Measurements from ENCODE around the gene KRT5. TPM values are rescaled to one million over a fixed set of nuclear protein-coding genes. Genes with fewer than 3 reads are reported as not detected.

The KRT5 gene
- total and polyA plus RNA-seq, 2 experiments from 2014 or later: not detected

DNA sequence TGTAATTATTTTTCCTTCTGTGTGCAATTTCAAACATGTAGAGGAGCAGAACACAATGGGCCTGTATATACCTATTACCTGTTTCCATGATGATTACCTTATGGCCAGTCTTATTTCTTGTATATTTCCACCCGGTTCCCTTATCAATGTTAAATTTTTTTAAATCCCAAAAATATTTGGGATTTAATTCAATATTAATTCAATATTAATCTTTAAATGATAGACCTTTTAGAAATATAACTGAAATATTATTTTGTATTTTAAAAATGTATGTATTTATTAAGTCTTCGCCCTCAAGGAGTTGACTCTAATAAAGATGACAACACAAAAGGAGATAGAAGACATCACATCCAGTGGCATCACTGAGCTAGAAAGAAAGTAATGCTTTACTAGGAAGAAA is 46.0 kb downstream of the KRT5 start (continued):
- TF ChIP-seq POLR2AphosphoS5 (IDR thresholded peaks at IDR 0.05; ENCODE audit: low read depth): no peak
- TF ChIP-seq, protein P1, sequence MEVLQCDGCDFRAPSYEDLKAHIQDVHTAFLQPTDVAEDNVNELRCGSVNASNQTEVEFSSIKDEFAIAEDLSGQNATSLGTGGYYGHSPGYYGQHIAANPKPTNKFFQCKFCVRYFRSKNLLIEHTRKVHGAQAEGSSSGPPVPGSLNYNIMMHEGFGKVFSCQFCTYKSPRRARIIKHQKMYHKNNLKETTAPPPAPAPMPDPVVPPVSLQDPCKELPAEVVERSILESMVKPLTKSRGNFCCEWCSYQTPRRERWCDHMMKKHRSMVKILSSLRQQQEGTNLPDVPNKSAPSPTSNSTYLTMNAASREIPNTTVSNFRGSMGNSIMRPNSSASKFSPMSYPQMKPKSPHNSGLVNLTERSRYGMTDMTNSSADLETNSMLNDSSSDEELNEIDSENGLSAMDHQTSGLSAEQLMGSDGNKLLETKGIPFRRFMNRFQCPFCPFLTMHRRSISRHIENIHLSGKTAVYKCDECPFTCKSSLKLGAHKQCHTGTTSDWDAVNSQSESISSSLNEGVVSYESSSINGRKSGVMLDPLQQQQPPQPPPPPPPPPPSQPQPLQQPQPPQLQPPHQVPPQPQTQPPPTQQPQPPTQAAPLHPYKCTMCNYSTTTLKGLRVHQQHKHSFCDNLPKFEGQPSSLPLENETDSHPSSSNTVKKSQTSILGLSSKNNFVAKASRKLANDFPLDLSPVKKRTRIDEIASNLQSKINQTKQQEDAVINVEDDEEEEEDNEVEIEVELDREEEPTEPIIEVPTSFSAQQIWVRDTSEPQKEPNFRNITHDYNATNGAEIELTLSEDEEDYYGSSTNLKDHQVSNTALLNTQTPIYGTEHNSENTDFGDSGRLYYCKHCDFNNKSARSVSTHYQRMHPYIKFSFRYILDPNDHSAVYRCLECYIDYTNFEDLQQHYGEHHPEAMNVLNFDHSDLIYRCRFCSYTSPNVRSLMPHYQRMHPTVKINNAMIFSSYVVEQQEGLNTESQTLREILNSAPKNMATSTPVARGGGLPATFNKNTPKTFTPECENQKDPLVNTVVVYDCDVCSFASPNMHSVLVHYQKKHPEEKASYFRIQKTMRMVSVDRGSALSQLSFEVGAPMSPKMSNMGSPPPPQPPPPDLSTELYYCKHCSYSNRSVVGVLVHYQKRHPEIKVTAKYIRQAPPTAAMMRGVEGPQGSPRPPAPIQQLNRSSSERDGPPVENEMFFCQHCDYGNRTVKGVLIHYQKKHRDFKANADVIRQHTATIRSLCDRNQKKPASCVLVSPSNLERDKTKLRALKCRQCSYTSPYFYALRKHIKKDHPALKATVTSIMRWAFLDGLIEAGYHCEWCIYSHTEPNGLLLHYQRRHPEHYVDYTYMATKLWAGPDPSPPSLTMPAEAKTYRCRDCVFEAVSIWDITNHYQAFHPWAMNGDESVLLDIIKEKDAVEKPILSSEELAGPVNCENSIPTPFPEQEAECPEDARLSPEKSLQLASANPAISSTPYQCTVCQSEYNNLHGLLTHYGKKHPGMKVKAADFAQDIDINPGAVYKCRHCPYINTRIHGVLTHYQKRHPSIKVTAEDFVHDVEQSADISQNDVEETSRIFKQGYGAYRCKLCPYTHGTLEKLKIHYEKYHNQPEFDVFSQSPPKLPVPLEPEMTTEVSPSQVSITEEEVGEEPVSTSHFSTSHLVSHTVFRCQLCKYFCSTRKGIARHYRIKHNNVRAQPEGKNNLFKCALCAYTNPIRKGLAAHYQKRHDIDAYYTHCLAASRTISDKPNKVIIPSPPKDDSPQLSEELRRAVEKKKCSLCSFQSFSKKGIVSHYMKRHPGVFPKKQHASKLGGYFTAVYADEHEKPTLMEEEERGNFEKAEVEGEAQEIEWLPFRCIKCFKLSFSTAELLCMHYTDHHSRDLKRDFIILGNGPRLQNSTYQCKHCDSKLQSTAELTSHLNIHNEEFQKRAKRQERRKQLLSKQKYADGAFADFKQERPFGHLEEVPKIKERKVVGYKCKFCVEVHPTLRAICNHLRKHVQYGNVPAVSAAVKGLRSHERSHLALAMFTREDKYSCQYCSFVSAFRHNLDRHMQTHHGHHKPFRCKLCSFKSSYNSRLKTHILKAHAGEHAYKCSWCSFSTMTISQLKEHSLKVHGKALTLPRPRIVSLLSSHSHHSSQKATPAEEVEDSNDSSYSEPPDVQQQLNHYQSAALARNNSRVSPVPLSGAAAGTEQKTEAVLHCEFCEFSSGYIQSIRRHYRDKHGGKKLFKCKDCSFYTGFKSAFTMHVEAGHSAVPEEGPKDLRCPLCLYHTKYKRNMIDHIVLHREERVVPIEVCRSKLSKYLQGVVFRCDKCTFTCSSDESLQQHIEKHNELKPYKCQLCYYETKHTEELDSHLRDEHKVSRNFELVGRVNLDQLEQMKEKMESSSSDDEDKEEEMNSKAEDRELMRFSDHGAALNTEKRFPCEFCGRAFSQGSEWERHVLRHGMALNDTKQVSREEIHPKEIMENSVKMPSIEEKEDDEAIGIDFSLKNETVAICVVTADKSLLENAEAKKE (CRISPR knock-in tag; IDR thresholded peaks at IDR 0.05): no peak
- TF ChIP-seq ZNF331 (CRISPR knock-in tag; IDR thresholded peaks at IDR 0.05; ENCODE audit: low read depth): no peak
- no peak for TF ChIP-seq EZH2phosphoT487 (IDR thresholded peaks at IDR 0.05; ENCODE audit: unreplicated experiment)
- no peak for TF ChIP-seq JUNB (IDR thresholded peaks at IDR 0.05; ENCODE audit: unreplicated experiment)

GRCh38 chr12:52473768-52474167 is 46.4 kb downstream of the KRT5 start, which contains the start of gene KRT6C:
KRT6C (minus strand) TSS chr12:52473805; CDS start chr12:52473737, 68 bp downstream.
- Mint-ChIP-seq H3K36me3 (ENCODE audit: low read depth) (no peaks in the 10 kb centered on the region; the same call in 2 of the 3 replicates), H3K27ac (no peak within 1 kb of the TSS), H3K4me3 (no peak within 1 kb of the TSS), H3K9me3 (peaks cover 26% of the 10 kb centered on the region), H3K4me1 (no peaks in the 10 kb centered on the region), H3K27me3 (ENCODE audit: insufficient read depth, low read depth, poor library complexity) (peaks cover 1% of the 10 kb centered on the region)
- Histone ChIP-seq H2AFZ (no peak within 1 kb of the TSS), H4K20me1 (replicated peaks; ENCODE audit: insufficient read depth) (no peaks in the 10 kb centered on the region), H3K79me2 (replicated peaks; ENCODE audit: insufficient read depth) (no peaks in the 10 kb centered on the region), H3K4me3 (no peak within 1 kb of the TSS), H3K9me2 (ENCODE audit: insufficient read depth) (peaks cover 6% of the 10 kb centered on the region; the same call in 1 of the 2 replicates), H3K4me1 (ENCODE audit: insufficient read depth) (no peaks in the 10 kb centered on the region), H3K4me2 (no peak within 1 kb of the TSS), H3K27ac (ENCODE audit: low read depth) (no peak within 1 kb of the TSS), H3K36me3 (ENCODE audit: insufficient read depth) (no peaks in the 10 kb centered on the region), H3K27me3 (ENCODE audit: insufficient read depth) (no peaks in the 10 kb centered on the region), H3F3A (replicated peaks; ENCODE audit: low read depth) (no peaks in the 10 kb centered on the region)
- DNase-seq (ENCODE audit: low spot score) (no peak), ATAC-seq (no peak)
- TF ChIP-seq ZNF114 (CRISPR knock-in tag; IDR thresholded peaks at IDR 0.05): no peak
- TF ChIP-seq POLR2AphosphoS5 (IDR thresholded peaks at IDR 0.05; ENCODE audit: low read depth): no peak
- TF ChIP-seq, protein P1 (CRISPR knock-in tag; IDR thresholded peaks at IDR 0.05): no peak
- no peak for TF ChIP-seq EZH2phosphoT487 (IDR thresholded peaks at IDR 0.05; ENCODE audit: unreplicated experiment)
- TF ChIP-seq EZH2 (IDR thresholded peaks at IDR 0.05; ENCODE audit: low read depth, unreplicated experiment): no peak
- no peak for TF ChIP-seq NANOG (IDR thresholded peaks at IDR 0.05; ENCODE audit: borderline replicate concordance)
